Measurements from ENCODE around the gene SLC7A7.

- TF ChIP-seq PRDM10 (tag by site-specific recombination; IDR thresholded peaks at IDR 0.05) (no peak), KLF1 (tag by site-specific recombination; IDR thresholded peaks at IDR 0.05) (no peak), ZSCAN4 (tag by site-specific recombination; IDR thresholded peaks at IDR 0.05) (no peak), CTCF (tag by site-specific recombination; IDR thresholded peaks at IDR 0.05) (no peak), ZNF292 (tag by site-specific recombination; IDR thresholded peaks at IDR 0.05; ENCODE audit: borderline replicate concordance, low read depth) (no peak), ZNF558 (tag by site-specific recombination; IDR thresholded peaks at IDR 0.05) (no peak), ZNF274 (IDR thresholded peaks at IDR 0.05; ENCODE audit: low read length) (no peak), ZNF274 (tag by site-specific recombination; IDR thresholded peaks at IDR 0.05; ENCODE audit: borderline replicate concordance) (no peak), ZNF639 (tag by site-specific recombination; IDR thresholded peaks at IDR 0.05) (no peak)
Observed at GRCh38 chr14:22768947-22769346, 46.3 kb downstream of the SLC7A7 start.
